Panc1 (cell line): ENCODE results near the gene SPTLC2. TPM values are rescaled to one million over a fixed set of nuclear protein-coding genes. Genes with fewer than 3 reads are reported as not detected.

Source experiments
- ATAC-seq: fragments of 200-7000 bp; cut with Tn5 transposase; 2 replicates; pipeline ENCODE4 v1.9.1; 2020; ENCODE audit warnings: mild to moderate bottlenecking, moderate library complexity
- BruUV-seq: library from RNA; stranded (reverse); fragments of 400-500 nt; replicated peaks from 2 replicates; lab custom pipeline; 2021; lab: Mats Ljungman, UMichigan
- CTCF ChIA-PET: fragments of 300-600 bp; sonication (Branson Sonifier 250); formaldehyde crosslinking; loops from one replicate; lab custom pipeline; 2022; ENCODE audit warnings: antibody characterized with exemption; lab: Charles Lee
- POLR2A ChIA-PET: fragments of 300-600 bp; sonication (Branson Sonifier 250); formaldehyde crosslinking; loops from one replicate; lab custom pipeline; 2022; ENCODE audit warnings: antibody characterized with exemption; lab: Charles Lee
- DNase-seq: peaks from one replicate; pipeline ENCODE4 v3.0.0-alpha.2; 2010; ENCODE audit warnings: low read depth, low spot score
- H3K27ac ChIP-seq: 2 replicates; pipeline ENCODE4 v1.5.1; 2011; ENCODE audit warnings: mild to moderate bottlenecking, low read length, inconsistent platforms
- H3K27me3 ChIP-seq: fragments of 200-500 bp; sonication (Bioruptor generic); 2 replicates; pipeline ENCODE4 v1.6.0; 2014; ENCODE audit warnings: low read length, inconsistent platforms; ENCODE audit not compliant: control insufficient read depth, insufficient read depth
- H3K36me3 ChIP-seq: fragments of 200-500 bp; sonication (Bioruptor generic); 2 replicates; pipeline ENCODE4 v1.5.1; 2014; ENCODE audit warnings: inconsistent platforms, mild to moderate bottlenecking, low read length, moderate library complexity; ENCODE audit not compliant: control insufficient read depth, insufficient read depth
- H3K4me1 ChIP-seq: 2 replicates; pipeline ENCODE4 v1.5.1; 2011; ENCODE audit warnings: inconsistent platforms, mild to moderate bottlenecking, low read length, moderate library complexity; ENCODE audit not compliant: control insufficient read depth, insufficient read depth
- H3K4me3 ChIP-seq, 2 experiments: 2 replicates each; pipeline ENCODE4 v1.5.1; 2011 to 2012; ENCODE audit warnings: low read depth in 2 of 2, low read length in 2 of 2, mild to moderate bottlenecking in 2 of 2, inconsistent platforms in 1 of 2, moderate library complexity in 1 of 2
- H3K9me3 ChIP-seq: fragments of 200-500 bp; sonication (Bioruptor generic); 2 replicates; pipeline ENCODE4 v1.5.1; 2014; ENCODE audit warnings: low read depth, mild to moderate bottlenecking, inconsistent platforms, low read length, moderate library complexity; ENCODE audit not compliant: control insufficient read depth, insufficient read depth
- POLR2AphosphoS5 ChIP-seq: IDR thresholded peaks from 2 replicates; pipeline ENCODE4 v1.6.1; 2012; ENCODE audit warnings: mild to moderate bottlenecking, low read depth, low read length, moderate library complexity
- SIN3A ChIP-seq: IDR thresholded peaks from 2 replicates; pipeline ENCODE4 v1.6.1; 2012; ENCODE audit warnings: low read depth, mild to moderate bottlenecking, low read length, moderate library complexity, borderline replicate concordance; ENCODE audit not compliant: insufficient read depth
- TCF7L2 ChIP-seq: IDR thresholded peaks from 2 replicates; pipeline ENCODE4 v1.6.1; 2011; ENCODE audit warnings: mild to moderate bottlenecking, low read depth, low read length, inconsistent platforms
- in situ Hi-C: cut with HindIII; loops from 2 replicates; pipeline ENCODE4 v1.10.0; 2016; ENCODE audit warnings: low sequenced_read_pairs, low pct_unique_long_range_greater_than_20kb
- intact Hi-C: fragments of 100-400 bp; cut with micrococcal nuclease; formaldehyde crosslinking; loops from one replicate; pipeline ENCODE4 v1.10.0; 2022; ENCODE audit not compliant: unreplicated experiment
- total RNA-seq: library from RNA; stranded (reverse); gene quantifications from one replicate; pipeline ENCODE4 v1.2.1, GENCODE V29; 2021; ENCODE audit not compliant: unreplicated experiment
- TF ChIP-seq, protein P1 (sequence below): fragments of 450-650 bp; IDR thresholded peaks from 2 replicates; pipeline ENCODE4 v1.5.1; 2017; ENCODE audit warnings: mild to moderate bottlenecking
- TF ChIP-seq, protein P2 (sequence below), 2 experiments: IDR thresholded peaks; 2 replicates each; pipeline ENCODE4 v1.6.1; 2011 to 2012; ENCODE audit warnings: low read depth in 2 of 2, control low read depth in 1 of 2, low read length in 1 of 2, mild to moderate bottlenecking in 1 of 2, moderate library complexity in 1 of 2; ENCODE audit not compliant: insufficient read depth in 1 of 2

The SPTLC2 gene
- total RNA-seq, 1 experiment from 2014 or later = 21.0 TPM

DNA sequence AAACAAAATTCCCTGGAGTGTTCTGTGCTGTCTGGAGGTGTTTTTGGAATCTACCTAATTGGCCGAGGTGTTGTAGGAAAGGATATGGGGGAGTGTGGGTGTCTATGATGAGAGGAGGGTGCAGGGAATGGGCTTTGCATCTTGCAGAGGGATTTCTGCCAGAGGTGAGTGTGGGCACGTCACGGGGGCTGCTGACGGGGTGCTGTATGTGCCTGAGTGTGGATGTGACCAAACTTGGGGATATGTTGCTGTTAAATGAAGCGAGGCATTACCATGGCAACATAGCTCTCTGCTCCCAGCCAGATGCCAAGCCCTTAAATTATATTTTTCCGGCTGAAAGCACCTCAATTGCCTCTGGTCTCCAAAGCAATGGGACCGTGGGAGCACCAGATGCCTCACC, 44.3 kb upstream of the SPTLC2 start:
- in situ Hi-C loops (no loop called here), intact Hi-C loops (no loop called here)
- DNase-seq = no peak
- ATAC-seq = no peak
- no peaks in the 10 kb centered on the region for H3K36me3 ChIP-seq
- no peak overlapping the region for H3K4me3 ChIP-seq
- H3K9me3 ChIP-seq = no peaks in the 10 kb centered on the region
- TF ChIP-seq TCF7L2 = no peak
- TF ChIP-seq, protein P1, sequence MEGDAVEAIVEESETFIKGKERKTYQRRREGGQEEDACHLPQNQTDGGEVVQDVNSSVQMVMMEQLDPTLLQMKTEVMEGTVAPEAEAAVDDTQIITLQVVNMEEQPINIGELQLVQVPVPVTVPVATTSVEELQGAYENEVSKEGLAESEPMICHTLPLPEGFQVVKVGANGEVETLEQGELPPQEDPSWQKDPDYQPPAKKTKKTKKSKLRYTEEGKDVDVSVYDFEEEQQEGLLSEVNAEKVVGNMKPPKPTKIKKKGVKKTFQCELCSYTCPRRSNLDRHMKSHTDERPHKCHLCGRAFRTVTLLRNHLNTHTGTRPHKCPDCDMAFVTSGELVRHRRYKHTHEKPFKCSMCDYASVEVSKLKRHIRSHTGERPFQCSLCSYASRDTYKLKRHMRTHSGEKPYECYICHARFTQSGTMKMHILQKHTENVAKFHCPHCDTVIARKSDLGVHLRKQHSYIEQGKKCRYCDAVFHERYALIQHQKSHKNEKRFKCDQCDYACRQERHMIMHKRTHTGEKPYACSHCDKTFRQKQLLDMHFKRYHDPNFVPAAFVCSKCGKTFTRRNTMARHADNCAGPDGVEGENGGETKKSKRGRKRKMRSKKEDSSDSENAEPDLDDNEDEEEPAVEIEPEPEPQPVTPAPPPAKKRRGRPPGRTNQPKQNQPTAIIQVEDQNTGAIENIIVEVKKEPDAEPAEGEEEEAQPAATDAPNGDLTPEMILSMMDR = no peak
- no peak for TF ChIP-seq POLR2AphosphoS5
- TF ChIP-seq, protein P2, sequence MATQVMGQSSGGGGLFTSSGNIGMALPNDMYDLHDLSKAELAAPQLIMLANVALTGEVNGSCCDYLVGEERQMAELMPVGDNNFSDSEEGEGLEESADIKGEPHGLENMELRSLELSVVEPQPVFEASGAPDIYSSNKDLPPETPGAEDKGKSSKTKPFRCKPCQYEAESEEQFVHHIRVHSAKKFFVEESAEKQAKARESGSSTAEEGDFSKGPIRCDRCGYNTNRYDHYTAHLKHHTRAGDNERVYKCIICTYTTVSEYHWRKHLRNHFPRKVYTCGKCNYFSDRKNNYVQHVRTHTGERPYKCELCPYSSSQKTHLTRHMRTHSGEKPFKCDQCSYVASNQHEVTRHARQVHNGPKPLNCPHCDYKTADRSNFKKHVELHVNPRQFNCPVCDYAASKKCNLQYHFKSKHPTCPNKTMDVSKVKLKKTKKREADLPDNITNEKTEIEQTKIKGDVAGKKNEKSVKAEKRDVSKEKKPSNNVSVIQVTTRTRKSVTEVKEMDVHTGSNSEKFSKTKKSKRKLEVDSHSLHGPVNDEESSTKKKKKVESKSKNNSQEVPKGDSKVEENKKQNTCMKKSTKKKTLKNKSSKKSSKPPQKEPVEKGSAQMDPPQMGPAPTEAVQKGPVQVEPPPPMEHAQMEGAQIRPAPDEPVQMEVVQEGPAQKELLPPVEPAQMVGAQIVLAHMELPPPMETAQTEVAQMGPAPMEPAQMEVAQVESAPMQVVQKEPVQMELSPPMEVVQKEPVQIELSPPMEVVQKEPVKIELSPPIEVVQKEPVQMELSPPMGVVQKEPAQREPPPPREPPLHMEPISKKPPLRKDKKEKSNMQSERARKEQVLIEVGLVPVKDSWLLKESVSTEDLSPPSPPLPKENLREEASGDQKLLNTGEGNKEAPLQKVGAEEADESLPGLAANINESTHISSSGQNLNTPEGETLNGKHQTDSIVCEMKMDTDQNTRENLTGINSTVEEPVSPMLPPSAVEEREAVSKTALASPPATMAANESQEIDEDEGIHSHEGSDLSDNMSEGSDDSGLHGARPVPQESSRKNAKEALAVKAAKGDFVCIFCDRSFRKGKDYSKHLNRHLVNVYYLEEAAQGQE (IDR thresholded peaks at IDR 0.05; ENCODE audit: insufficient read depth in 1 of 2, low read depth in 2 of 2, low read length in 1 of 2) = no peak
- no peak for TF ChIP-seq SIN3A
- H3K27me3 ChIP-seq = no peaks in the 10 kb centered on the region
- no TSS peak for BruUV-seq
- ChIA-PET CTCF (no interaction called here), POLR2A (no interaction called here)
- no peaks in the 10 kb centered on the region for H3K4me1 ChIP-seq
- H3K27ac ChIP-seq = no peak overlapping the region

DNA sequence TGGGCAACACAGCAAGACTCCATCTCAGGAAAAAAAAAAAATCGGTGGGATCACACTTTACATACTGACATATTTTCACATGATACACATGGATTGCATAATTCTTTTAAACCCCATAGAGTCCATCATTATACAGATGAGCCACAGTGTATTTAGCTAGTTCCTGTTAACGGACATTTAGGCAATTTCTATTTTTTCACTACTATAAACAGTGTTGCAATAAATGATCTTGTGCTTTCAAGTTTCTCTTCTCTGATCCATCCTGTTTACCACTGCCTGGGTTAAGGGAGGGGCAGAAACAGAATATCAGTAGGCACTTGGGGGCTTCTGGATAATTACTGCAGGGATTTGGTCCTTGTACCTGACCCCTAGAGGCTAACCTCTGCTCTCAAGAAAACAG, 43.4 kb upstream of the SPTLC2 start:
- DNase-seq (no peak), ATAC-seq (no peak)
- TF ChIP-seq, protein P1 = no peak
- TF ChIP-seq POLR2AphosphoS5 = no peak
- TF ChIP-seq, protein P2 (IDR thresholded peaks at IDR 0.05; ENCODE audit: insufficient read depth in 1 of 2, low read depth in 2 of 2, low read length in 1 of 2) = no peak
- Histone ChIP-seq H3K9me3 (no peaks in the 10 kb centered on the region), H3K4me1 (no peaks in the 10 kb centered on the region), H3K4me3 (no peak overlapping the region), H3K27me3 (no peaks in the 10 kb centered on the region), H3K27ac (no peak overlapping the region), H3K36me3 (no peaks in the 10 kb centered on the region)
- intact Hi-C loops (no loop called here), in situ Hi-C loops (no loop called here)
- BruUV-seq = no TSS peak
- CTCF ChIA-PET = no interaction called here
- POLR2A ChIA-PET = interaction anchor here (0.6 kb wide), 1 partner anchor 9 kb away, joined by 16 read pairs; no protein-coding TSS in a partner anchor
